K562 (cell line): Measurements from ENCODE around the gene BZW2. TPM values are rescaled to one million over a fixed set of nuclear protein-coding genes. Genes with fewer than 3 reads are reported as not detected.

Experiments
- FOXA3 ChIP-seq, 2 experiments: fragments of 450-650 bp in 1 of 2; sonication (generic) in 1 of 2; formaldehyde crosslinking; IDR thresholded peaks in 1 of 2; conservative IDR thresholded peaks in 1 of 2; 2 replicates each; pipeline versions ENCODE4 v1.4.0 to v1.8.0; 2020 to 2022; ENCODE audit warnings: mild to moderate bottlenecking in 2 of 2, missing genetic modification reagents in 1 of 2
- KHSRP ChIP-seq: fragments of 450-650 bp; IDR thresholded peaks from 2 replicates; pipeline ENCODE4 v1.6.1; 2017
- MAFG ChIP-seq: fragments of 450-650 bp; conservative IDR thresholded peaks from 2 replicates; pipeline ENCODE4 v1.6.1; 2016; ENCODE audit warnings: missing genetic modification characterization, missing compliant biosample characterization
- MCM5 ChIP-seq: fragments of 450-650 bp; IDR thresholded peaks from 2 replicates; pipeline ENCODE4 v1.6.1; 2016; ENCODE audit warnings: low read depth
- MYBL2 ChIP-seq, 2 experiments: fragments of 450-650 bp in 1 of 2; sonication (generic) in 1 of 2; formaldehyde crosslinking in 1 of 2; IDR thresholded peaks; 2 replicates each; pipeline versions ENCODE4 v1.6.1 to v1.8.1; 2017 to 2022; ENCODE audit warnings: borderline replicate concordance in 1 of 2, inconsistent platforms in 1 of 2, low read depth in 1 of 2, mild to moderate bottlenecking in 1 of 2, missing genetic modification reagents in 1 of 2, moderate library complexity in 1 of 2
- SRSF3 ChIP-seq: fragments of 200-400 bp; formaldehyde crosslinking; IDR thresholded peaks from 2 replicates; pipeline ENCODE4 v1.6.1; 2016; ENCODE audit warnings: mild to moderate bottlenecking, low read length, moderate library complexity; ENCODE audit not compliant: insufficient read depth
- TCF3 ChIP-seq: sonication (generic); formaldehyde crosslinking; IDR thresholded peaks from 2 replicates; pipeline ENCODE4 v1.4.0; 2020; ENCODE audit warnings: mild to moderate bottlenecking, missing genetic modification reagents
- ZNF143 ChIP-seq: sonication (generic); formaldehyde crosslinking; IDR thresholded peaks from 2 replicates; pipeline ENCODE4 v1.9.0; 2022; ENCODE audit warnings: mild to moderate bottlenecking, missing genetic modification reagents
- ZNF263 ChIP-seq: sonication (generic); formaldehyde crosslinking; IDR thresholded peaks from 2 replicates; pipeline ENCODE4 v1.8.0; 2022; ENCODE audit warnings: mild to moderate bottlenecking, missing genetic modification reagents, borderline replicate concordance
- polyA plus RNA-seq, 8 experiments: library from polyadenylated mRNA; depleted of rRNA in 4 of 8; stranded (reverse) in 5 of 8; unstranded in 3 of 8; fragments of >200 nt; fragmentation: Nextera tagmentation in 2 of 8; fragmentation: Illumina TruSeq in 1 of 8; extraction: Ambion mirVana in 2 of 8; extraction: Trizol in 1 of 8; gene quantifications; 2 replicates each; pipeline versions ENCODE4 v1.2.1 to v1.2.3, GENCODE V29; 2011 to 2014; ENCODE audit warnings: inconsistent platforms in 1 of 8, missing spikeins in 1 of 8
- total RNA-seq, 7 experiments: library from RNA; depleted of rRNA in 6 of 7; stranded (reverse); fragments of >200 nt in 6 of 7; fragmentation: Illumina TruSeq in 2 of 7; extraction: Trizol in 2 of 7; gene quantifications; 2 replicates each; pipeline versions ENCODE4 v1.2.1 to v1.2.3, GENCODE V29; 2011 to 2021; ENCODE audit warnings: low replicate concordance in 1 of 7
- TF ChIP-seq, protein P1 (sequence below): fragments of 200-400 bp; formaldehyde crosslinking; IDR thresholded peaks from 2 replicates; pipeline ENCODE4 v1.6.1; 2017; ENCODE audit warnings: mild to moderate bottlenecking, low read depth, low read length, moderate library complexity
- TF ChIP-seq, protein P2 (sequence below): fragments of 450-650 bp; IDR thresholded peaks from 2 replicates; pipeline ENCODE4 v1.6.1; 2017; ENCODE audit warnings: antibody characterized with exemption, mild to moderate bottlenecking
- TF ChIP-seq, protein P3 (sequence below): IDR thresholded peaks from 2 replicates; pipeline ENCODE4 v1.6.1; 2012; ENCODE audit warnings: low read depth, low read length, improper control_type of control experiment, borderline replicate concordance
- TF ChIP-seq, protein P4 (sequence below), 2 experiments: IDR thresholded peaks in 1 of 2; conservative IDR thresholded peaks in 1 of 2; 2 replicates each; pipeline ENCODE4 v1.6.1; 2016; ENCODE audit warnings: low read depth in 2 of 2, mild to moderate bottlenecking in 1 of 2, missing compliant biosample characterization in 1 of 2, missing genetic modification characterization in 1 of 2, moderate library complexity in 1 of 2

Gene BZW2
- total and polyA plus RNA-seq, 9 of the 15 experiments (the other 6 are each of a cell fraction or from before 2014, with no cell fraction given), result 140 to 316 (median 173) TPM

DNA sequence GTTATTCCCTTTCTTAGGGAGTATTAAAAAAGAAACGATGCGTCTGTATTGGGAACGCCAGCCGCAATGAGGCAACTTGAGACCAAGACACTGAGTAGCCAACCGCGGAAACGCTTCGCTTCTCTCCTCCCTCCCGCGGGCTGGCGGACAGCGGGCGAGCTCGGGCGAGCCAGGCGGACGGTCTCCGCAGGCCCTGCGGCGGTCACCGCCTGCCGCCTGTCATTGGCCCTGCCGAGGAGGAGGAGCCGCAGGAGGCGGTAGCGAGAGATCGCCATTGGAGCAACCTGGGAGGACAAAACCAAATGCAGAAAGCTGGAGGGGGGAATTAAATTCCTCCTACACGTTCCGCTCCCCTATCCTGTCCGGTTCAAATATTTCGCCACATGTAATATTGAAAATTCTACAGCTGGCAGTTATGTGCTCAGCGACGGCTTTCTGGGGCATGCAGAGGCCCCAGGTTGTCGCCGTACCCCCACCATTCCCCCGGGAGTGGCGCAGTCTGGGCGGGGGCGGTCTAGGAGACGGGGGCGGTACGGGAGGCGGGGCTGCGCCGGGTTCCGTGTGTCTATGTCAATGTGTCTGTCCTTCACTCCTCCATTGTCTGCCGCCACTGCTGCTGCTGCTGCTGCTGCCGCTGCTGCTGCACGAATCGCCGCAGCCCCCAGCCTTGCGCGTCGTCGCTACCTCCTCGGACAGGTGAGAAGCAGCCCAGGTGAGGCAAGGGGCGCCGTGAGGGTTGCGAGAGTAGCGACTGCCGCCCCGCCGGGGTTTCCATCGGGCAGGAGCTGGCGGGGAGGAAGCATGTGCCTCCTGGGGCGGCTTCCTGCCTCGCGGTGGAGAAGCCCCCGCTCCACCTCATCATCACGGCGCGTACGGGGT is at the start of gene BZW2, which contains the start of gene ANKMY2 (continued):
- TF ChIP-seq, protein P1, sequence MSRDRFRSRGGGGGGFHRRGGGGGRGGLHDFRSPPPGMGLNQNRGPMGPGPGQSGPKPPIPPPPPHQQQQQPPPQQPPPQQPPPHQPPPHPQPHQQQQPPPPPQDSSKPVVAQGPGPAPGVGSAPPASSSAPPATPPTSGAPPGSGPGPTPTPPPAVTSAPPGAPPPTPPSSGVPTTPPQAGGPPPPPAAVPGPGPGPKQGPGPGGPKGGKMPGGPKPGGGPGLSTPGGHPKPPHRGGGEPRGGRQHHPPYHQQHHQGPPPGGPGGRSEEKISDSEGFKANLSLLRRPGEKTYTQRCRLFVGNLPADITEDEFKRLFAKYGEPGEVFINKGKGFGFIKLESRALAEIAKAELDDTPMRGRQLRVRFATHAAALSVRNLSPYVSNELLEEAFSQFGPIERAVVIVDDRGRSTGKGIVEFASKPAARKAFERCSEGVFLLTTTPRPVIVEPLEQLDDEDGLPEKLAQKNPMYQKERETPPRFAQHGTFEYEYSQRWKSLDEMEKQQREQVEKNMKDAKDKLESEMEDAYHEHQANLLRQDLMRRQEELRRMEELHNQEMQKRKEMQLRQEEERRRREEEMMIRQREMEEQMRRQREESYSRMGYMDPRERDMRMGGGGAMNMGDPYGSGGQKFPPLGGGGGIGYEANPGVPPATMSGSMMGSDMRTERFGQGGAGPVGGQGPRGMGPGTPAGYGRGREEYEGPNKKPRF, result no peak
- 0 out of 4 replicates have a peak, but pooled peaks of 1 of the 2 experiments have one; percentile 23 for TF ChIP-seq FOXA3 (CRISPR knock-in tag; conservative IDR thresholded peaks at IDR 0.05 in 1 of 2, IDR thresholded peaks at IDR 0.05 in 1 of 2)
- TF ChIP-seq MAFG, result no peak
- no peak for TF ChIP-seq MYBL2 (IDR thresholded peaks at IDR 0.05; ENCODE audit: low read depth)
- TF ChIP-seq MYBL2 (CRISPR knock-in tag; IDR thresholded peaks at IDR 0.05; ENCODE audit: borderline replicate concordance), result no peak
- TF ChIP-seq, protein P2, sequence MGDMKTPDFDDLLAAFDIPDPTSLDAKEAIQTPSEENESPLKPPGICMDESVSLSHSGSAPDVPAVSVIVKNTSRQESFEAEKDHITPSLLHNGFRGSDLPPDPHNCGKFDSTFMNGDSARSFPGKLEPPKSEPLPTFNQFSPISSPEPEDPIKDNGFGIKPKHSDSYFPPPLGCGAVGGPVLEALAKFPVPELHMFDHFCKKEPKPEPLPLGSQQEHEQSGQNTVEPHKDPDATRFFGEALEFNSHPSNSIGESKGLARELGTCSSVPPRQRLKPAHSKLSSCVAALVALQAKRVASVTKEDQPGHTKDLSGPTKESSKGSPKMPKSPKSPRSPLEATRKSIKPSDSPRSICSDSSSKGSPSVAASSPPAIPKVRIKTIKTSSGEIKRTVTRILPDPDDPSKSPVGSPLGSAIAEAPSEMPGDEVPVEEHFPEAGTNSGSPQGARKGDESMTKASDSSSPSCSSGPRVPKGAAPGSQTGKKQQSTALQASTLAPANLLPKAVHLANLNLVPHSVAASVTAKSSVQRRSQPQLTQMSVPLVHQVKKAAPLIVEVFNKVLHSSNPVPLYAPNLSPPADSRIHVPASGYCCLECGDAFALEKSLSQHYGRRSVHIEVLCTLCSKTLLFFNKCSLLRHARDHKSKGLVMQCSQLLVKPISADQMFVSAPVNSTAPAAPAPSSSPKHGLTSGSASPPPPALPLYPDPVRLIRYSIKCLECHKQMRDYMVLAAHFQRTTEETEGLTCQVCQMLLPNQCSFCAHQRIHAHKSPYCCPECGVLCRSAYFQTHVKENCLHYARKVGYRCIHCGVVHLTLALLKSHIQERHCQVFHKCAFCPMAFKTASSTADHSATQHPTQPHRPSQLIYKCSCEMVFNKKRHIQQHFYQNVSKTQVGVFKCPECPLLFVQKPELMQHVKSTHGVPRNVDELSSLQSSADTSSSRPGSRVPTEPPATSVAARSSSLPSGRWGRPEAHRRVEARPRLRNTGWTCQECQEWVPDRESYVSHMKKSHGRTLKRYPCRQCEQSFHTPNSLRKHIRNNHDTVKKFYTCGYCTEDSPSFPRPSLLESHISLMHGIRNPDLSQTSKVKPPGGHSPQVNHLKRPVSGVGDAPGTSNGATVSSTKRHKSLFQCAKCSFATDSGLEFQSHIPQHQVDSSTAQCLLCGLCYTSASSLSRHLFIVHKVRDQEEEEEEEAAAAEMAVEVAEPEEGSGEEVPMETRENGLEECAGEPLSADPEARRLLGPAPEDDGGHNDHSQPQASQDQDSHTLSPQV, result no peak
- TF ChIP-seq MCM5, result no peak
- TF ChIP-seq, protein P3, sequence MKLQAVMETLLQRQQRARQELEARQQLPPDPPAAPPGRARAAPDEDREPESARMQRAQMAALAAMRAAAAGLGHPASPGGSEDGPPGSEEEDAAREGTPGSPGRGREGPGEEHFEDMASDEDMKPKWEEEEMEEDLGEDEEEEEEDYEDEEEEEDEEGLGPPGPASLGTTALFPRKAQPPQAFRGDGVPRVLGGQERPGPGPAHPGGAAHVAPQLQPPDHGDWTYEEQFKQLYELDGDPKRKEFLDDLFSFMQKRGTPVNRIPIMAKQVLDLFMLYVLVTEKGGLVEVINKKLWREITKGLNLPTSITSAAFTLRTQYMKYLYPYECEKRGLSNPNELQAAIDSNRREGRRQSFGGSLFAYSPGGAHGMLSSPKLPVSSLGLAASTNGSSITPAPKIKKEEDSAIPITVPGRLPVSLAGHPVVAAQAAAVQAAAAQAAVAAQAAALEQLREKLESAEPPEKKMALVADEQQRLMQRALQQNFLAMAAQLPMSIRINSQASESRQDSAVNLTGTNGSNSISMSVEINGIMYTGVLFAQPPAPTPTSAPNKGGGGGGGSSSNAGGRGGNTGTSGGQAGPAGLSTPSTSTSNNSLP, result peak; percentile 10; the same call in 1 of the 2 replicates
- no peak for TF ChIP-seq KHSRP
- peak; percentile 47; the same call in 1 of the 2 replicates for TF ChIP-seq ZNF263
- TF ChIP-seq ZNF143 (CRISPR knock-in tag), result no peak
- TF ChIP-seq TCF3 (CRISPR knock-in tag), result no peak
- TF ChIP-seq, protein P4, sequence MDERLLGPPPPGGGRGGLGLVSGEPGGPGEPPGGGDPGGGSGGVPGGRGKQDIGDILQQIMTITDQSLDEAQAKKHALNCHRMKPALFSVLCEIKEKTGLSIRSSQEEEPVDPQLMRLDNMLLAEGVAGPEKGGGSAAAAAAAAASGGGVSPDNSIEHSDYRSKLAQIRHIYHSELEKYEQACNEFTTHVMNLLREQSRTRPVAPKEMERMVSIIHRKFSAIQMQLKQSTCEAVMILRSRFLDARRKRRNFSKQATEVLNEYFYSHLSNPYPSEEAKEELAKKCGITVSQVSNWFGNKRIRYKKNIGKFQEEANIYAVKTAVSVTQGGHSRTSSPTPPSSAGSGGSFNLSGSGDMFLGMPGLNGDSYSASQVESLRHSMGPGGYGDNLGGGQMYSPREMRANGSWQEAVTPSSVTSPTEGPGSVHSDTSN (CRISPR knock-in tag; IDR thresholded peaks at IDR 0.05; ENCODE audit: low read depth), result no peak
- TF ChIP-seq, protein P4 (tag; conservative IDR thresholded peaks at IDR 0.05; ENCODE audit: low read depth), result no peak
- no peak for TF ChIP-seq SRSF3
